ENCODE data around the gene ZBTB9. TPM values are rescaled to one million over a fixed set of nuclear protein-coding genes. Genes with fewer than 3 reads are reported as not detected.
A peak's percentile ranks its signal among the peaks of the same experiment; 100 is the strongest.

Gene ZBTB9
- polyA plus RNA-seq, 2 of the 4 experiments (the other 2 are of a cell fraction), result 6.9 to 9.9 TPM

- POLR2A ChIA-PET, result interaction anchor here (0.6 to 2.3 kb wide), 7 partner anchors 14 to 165 kb away, joined by 4 to 11 read pairs (median 5); partner anchors contain the start of gene WDR46
- FAIRE-seq (no peak), DNase-seq (ENCODE audit: low read depth in 1 of 2, low spot score in 1 of 2) (no peak), ATAC-seq (no peak)
- Histone ChIP-seq H3K4me3 (peak overlapping the region; percentile 97), H3K4me1 (peaks cover 10% of the 10 kb centered on the region; the same call in 2 of the 3 replicates), H3K9me3 (no peaks in the 10 kb centered on the region), H3K4me2 (peak overlapping the region; percentile 98), H3K27ac (peak overlapping the region; percentile 93 to 95)
- TF ChIP-seq CEBPB (IDR thresholded peaks at IDR 0.05), result no peak
- TF ChIP-seq SMC3 (IDR thresholded peaks at IDR 0.05), result no peak
- no peak for TF ChIP-seq POLR2A (IDR thresholded peaks at IDR 0.05; ENCODE audit: low read length)
- TF ChIP-seq HOXB13 (CRISPR knock-in tag; IDR thresholded peaks at IDR 0.05; ENCODE audit: low read depth), result no peak
- no peak for TF ChIP-seq MYC (IDR thresholded peaks at IDR 0.05; ENCODE audit: borderline replicate concordance, low read length)
- TF ChIP-seq CHD4 (IDR thresholded peaks at IDR 0.05; ENCODE audit: borderline replicate concordance), result no peak
- TF ChIP-seq PBX3 (IDR thresholded peaks at IDR 0.05), result no peak
- TF ChIP-seq ZNF302 (CRISPR knock-in tag; IDR thresholded peaks at IDR 0.05), result no peak
- TF ChIP-seq HDAC2 (IDR thresholded peaks at IDR 0.05), result no peak
- no peak for TF ChIP-seq HMGXB4 (CRISPR knock-in tag; IDR thresholded peaks at IDR 0.05; ENCODE audit: borderline replicate concordance)
- TF ChIP-seq FOXS1 (CRISPR knock-in tag; IDR thresholded peaks at IDR 0.05), result no peak
- TF ChIP-seq PHF8 (IDR thresholded peaks at IDR 0.05; ENCODE audit: borderline replicate concordance, low read depth), result no peak
- TF ChIP-seq SREBF2 (IDR thresholded peaks at IDR 0.05), result no peak
- CTCF ChIA-PET, result interaction anchor here (2.0 kb wide), 1 partner anchor 27 kb away, joined by 12 read pairs; no protein-coding TSS in a partner anchor
- 14% methylated on average over 12 of the region's 12 CpGs for WGBS (ENCODE audit: missing lambda C conversion rate)
Measured at GRCh38 chr6:33453393-33454008, 875 bp upstream of the ZBTB9 start.

GRCh38 chr6:33455051-33455450 is 675 bp downstream of the ZBTB9 start:
- ChIA-PET CTCF (interaction anchor here (1.0 to 2.0 kb wide), 3 partner anchors 29 to 130 kb away, joined by 3 to 12 read pairs (median 3); no protein-coding TSS in a partner anchor), POLR2A (interaction anchor here (1.2 to 2.3 kb wide), 5 partner anchors 13 to 124 kb away, joined by 3 to 11 read pairs (median 4); no protein-coding TSS in a partner anchor)
- DNase-seq (ENCODE audit: low read depth in 1 of 2, low spot score in 1 of 2), result no peak
- ATAC-seq, result no peak
- Histone ChIP-seq H3K9me3 (no peaks in the 10 kb centered on the region), H3K4me1 (peaks cover 10% of the 10 kb centered on the region; the same call in 2 of the 3 replicates), H3K4me2 (peak overlapping the region; percentile 85), H3K4me3 (peak overlapping the region; percentile 97), H3K27ac (peak overlapping the region; percentile 93 to 95)
- TF ChIP-seq POLR2A (IDR thresholded peaks at IDR 0.05; ENCODE audit: low read length) (no peak), E2F6 (IDR thresholded peaks at IDR 0.05; ENCODE audit: borderline replicate concordance, low read depth) (no peak), RNF2 (IDR thresholded peaks at IDR 0.05; ENCODE audit: borderline replicate concordance, low read depth) (no peak), RAD21 (conservative IDR thresholded peaks at IDR 0.05 in 1 of 2, IDR thresholded peaks at IDR 0.05 in 1 of 2) (no peak), EHF (CRISPR knock-in tag; IDR thresholded peaks at IDR 0.05) (no peak), HDAC2 (IDR thresholded peaks at IDR 0.05) (no peak), EHMT2 (IDR thresholded peaks at IDR 0.05; ENCODE audit: low read depth) (no peak), FOSL2 (IDR thresholded peaks at IDR 0.05) (no peak), FOSL2 (CRISPR knock-in tag; IDR thresholded peaks at IDR 0.05) (no peak), NFE2L2 (conservative IDR thresholded peaks at IDR 0.05; ENCODE audit: low read length) (no peak), CHD2 (IDR thresholded peaks at IDR 0.05; ENCODE audit: low read length, partially characterized antibody) (no peak), MYC (IDR thresholded peaks at IDR 0.05; ENCODE audit: borderline replicate concordance, low read length) (no peak)
- 49% methylated on average over 16 of the region's 16 CpGs for WGBS (ENCODE audit: missing lambda C conversion rate)
- FAIRE-seq, result no peak

Data from A549 (cell line).